AG09319 (cell line): ENCODE results near the gene GAREM1.
"Not testable (repeated sequence)": the region's sequence is repeated elsewhere in the genome, so short reads cannot be mapped to it uniquely, and the experiment has no call there.

Experiments
- DNase-seq: peaks from one replicate; pipeline ENCODE4 v3.0.0-alpha.2; 2010; ENCODE audit warnings: low read depth; ENCODE audit errors: extremely low read depth
- CTCF ChIP-seq: IDR thresholded peaks from 2 replicates; pipeline ENCODE4 v1.5.1; 2011; ENCODE audit warnings: low read depth, mild to moderate bottlenecking, inconsistent platforms, low read length, moderate library complexity

The GAREM1 gene

DNA sequence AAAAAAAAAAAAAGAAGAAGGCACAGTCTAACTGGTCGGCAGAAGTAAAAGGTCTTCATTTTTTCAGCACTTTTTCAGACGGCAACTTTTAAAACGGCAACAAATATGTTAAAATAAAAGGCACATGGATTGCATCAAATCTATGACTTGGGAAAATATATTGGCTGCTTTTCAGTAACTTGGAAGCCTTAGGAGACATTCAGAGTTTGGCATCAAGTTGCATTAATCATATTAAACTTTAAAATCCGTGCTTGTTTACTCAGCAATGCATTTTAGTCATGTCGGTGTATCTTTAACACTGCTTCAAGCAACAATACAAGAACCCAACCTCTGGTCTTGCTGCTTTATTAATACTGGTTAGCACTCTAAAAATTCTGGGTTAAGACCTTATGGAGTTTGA lies 169.8 kb downstream of the GAREM1 start:
- DNase-seq: peak; percentile 60
- TF ChIP-seq CTCF: no peak

DNA sequence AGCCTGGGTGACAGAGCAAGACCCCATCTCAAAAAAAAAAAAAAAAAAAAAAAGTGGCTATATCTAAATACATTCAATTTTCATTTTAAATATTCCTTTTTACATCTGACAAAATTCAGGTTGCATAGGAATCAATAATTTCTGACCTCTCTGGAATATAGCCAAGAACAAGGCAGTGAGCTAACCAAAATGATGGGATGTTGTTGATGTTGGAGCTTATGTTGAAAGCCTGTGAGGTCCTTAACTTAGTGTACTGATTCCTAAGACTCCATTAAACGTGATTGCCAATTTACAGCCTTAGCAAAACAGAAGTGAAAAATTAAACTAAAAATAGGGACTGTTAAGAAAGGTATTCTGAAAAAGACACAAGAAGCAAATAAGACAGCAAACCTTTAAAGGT lies 171.2 kb downstream of the GAREM1 start:
- no peak for DNase-seq
- no peak for TF ChIP-seq CTCF

- no peak for TF ChIP-seq CTCF
- DNase-seq: peak; percentile 51
Measured at GRCh38 chr18:32298171-32298667, 172.5 kb downstream of the GAREM1 start.

GRCh38 chr18:32297579-32298170 lies 173.0 kb downstream of the GAREM1 start:
- no peak for TF ChIP-seq CTCF
- no peak for DNase-seq

DNA sequence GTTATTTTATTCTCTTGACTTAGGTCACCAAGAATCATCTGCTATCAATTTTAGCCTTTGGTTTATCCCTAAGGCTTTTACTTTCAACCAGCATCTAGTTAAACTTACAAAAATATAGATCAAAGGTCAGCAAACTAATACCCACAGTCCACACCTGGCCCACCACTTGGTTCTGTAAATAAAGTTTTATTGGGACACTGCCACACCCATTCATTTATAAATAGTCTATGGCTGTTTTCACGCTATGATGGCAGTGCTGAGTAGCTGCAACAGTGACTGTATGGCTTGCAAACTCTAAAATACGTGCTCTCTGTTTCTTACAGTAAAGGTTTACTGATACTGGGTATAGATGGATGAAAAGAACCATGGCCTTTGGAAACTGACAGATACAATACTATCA lies 173.8 kb downstream of the GAREM1 start:
- TF ChIP-seq CTCF: no peak
- no peak for DNase-seq

DNA sequence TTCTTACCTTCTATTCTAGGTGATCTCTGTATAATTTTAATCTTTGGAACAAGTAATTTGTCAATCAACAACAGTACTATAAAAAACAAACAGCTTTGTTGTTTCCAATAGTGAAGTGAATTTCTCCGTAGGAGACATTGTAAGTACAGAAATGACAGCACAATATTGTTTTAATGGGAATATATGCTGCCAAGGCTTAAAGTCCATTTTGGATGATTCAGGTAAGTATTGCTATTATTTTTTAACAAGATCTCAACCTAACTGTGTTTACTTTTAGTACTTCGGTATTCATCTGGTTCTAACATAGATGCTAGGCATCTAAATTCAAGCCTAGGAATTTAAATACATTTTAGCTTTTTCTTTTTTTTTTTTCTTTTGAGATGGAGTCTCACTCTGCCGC lies 175.1 kb downstream of the GAREM1 start:
- no peak for DNase-seq
- no peak for TF ChIP-seq CTCF

DNA sequence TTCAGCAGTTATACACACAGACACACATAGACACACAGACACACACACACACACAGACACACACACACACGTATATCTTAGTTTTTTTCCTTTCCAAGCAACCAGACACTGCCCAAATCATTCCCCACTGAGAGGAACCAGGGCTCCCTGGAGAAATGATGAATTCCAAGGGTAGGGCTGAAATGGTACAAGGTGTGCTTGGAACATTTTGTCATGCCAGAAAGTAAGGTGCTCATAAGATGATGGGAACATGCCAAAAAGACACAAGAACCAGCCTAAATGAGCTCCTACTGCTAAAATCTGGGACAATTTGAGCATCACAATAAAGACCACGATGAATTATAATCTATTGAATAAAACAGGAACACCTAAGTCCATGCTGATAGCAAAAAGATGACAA lies 177.6 kb downstream of the GAREM1 start:
- no peak for TF ChIP-seq CTCF
- DNase-seq: no peak

- not testable (repeated sequence) for DNase-seq
Measured at GRCh38 chr18:32291623-32292022, 179.1 kb downstream of the GAREM1 start.
